Measurements from ENCODE around the gene SKIL.

Gene SKIL

DNA sequence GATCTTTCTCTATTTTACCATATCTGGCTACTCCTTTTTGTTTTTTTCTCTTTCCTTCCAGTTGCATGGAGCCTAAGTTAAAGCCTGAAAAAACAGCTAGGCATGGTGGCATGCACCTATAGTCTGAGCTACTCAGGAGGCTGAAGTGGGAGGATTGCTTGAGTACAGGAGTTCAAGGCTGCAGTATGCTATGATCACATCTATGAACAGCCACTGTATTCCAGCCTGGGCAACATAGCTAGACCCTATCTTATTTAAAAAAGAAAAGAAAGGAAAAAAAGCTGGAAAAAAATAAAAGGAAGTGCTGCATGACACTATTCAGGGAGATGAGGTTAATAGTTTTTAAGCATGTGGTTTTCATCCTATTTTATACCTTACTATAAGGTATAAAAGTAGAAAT lies 4.0 kb upstream of the SKIL start:
- no peak overlapping the region for H3K4me3 ChIP-seq (ENCODE audit: control insufficient read depth, low read depth, low read length)
- TF ChIP-seq CTCF (conservative IDR thresholded peaks at IDR 0.05; ENCODE audit: control insufficient read depth, insufficient read depth, low read depth, low read length) = no peak
- DNase-seq (ENCODE audit: low read depth) = no peak

- no peak for TF ChIP-seq CTCF (conservative IDR thresholded peaks at IDR 0.05; ENCODE audit: control insufficient read depth, insufficient read depth, low read depth, low read length)
- H3K4me3 ChIP-seq (ENCODE audit: control insufficient read depth, low read depth, low read length) = no peak overlapping the region
- no peak for DNase-seq (ENCODE audit: low read depth)
Measured at GRCh38 chr3:170354760-170355159, 2.8 kb upstream of the SKIL start.

- peak overlapping the region; percentile 54 for H3K4me3 ChIP-seq (ENCODE audit: control insufficient read depth, low read depth, low read length)
- DNase-seq (ENCODE audit: low read depth) = peak; percentile 25
Measured at GRCh38 chr3:170355738-170356595, 1.5 kb upstream of the SKIL start.

DNA sequence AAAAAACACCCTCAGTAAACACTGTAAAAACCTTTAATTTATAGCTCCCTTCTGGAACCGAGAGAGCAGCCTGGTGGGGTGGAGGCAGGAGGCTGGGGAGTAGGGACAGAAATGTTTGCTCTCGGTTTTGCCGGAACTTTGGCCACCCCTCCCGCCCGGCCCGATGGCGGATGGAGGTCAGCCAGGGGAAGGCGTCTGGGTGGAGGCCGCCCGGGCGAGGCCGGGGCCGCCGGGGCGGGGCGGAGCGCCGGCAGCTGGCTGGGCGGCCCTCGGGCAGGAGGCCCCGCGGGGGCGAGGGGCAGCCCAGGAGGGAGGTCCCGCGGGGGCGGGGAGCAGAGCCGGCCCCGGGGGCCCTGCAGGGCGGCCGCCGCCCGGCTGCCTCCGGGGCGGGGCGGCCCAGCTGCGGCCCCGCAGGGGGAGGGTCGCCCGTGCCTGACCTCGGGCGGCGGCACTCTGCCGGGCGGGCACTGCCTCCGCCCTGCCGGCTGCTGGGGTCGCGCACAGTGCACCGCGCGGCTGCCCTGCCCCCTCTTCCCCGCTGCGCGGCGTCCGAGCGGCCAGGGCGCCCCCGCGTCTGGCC lies 829 bp upstream of the SKIL start:
- peak overlapping the region; percentile 54 for H3K4me3 ChIP-seq (ENCODE audit: control insufficient read depth, low read depth, low read length)
- TF ChIP-seq CTCF (conservative IDR thresholded peaks at IDR 0.05; ENCODE audit: control insufficient read depth, insufficient read depth, low read depth, low read length) = no peak
- DNase-seq (ENCODE audit: low read depth) = peak; percentile 71

More at GRCh38 chr3:170355738-170356595, 1.5 kb upstream of the SKIL start:
- TF ChIP-seq CTCF (conservative IDR thresholded peaks at IDR 0.05; ENCODE audit: control insufficient read depth, insufficient read depth, low read depth, low read length) = no peak

DNA sequence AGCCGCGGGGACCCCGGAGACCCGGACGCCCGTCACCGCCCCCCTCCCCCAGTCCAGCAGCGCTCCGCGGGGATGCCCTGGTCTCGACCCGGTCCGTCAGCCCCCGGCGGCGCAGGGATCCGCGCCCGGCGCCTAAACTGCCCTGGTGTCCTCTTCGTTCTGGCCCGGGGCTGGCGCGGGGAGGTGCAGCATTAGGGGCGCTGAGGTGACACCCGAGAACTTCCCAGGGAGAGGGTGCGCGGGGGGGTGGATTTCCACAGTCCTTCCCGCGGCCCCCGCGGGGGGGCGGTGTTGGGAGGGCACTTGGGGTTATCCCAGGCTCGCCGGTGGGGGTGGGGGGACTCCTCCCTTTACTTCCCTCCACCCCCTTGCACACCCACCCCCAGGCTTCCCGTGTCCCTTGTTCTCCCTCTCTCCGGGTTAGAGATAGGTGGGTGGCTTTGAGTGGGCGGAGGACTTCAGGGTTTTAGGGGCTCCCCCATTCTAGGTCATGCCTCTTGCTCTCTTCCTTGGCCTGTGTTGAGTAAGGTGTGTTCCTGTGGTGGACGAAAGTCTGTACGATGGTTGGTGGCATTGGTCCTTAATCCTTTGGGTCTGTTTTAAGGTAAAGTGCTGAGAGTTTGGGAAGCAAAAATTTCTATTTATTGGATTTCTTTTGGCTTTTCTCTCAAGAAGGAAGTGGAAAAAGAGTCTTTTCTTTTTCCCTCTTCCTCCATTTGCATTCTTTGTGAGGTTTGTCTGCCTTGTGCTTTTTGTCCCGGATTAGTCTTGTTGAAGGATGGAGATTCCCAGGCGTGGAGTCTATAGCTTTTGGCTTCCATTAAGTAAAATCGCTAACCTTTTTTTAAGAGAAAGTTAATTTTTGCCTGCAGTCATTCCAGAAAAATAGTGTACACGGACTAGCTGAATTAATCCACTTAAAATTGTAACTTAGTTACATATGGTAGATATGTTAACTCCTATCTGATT lies 811 bp downstream of the SKIL start:
- peak; percentile 43 for DNase-seq (ENCODE audit: low read depth)
- H3K4me3 ChIP-seq (ENCODE audit: control insufficient read depth, low read depth, low read length) = peak overlapping the region; percentile 74
- peak; percentile 30 for TF ChIP-seq CTCF (conservative IDR thresholded peaks at IDR 0.05; ENCODE audit: control insufficient read depth, insufficient read depth, low read depth, low read length)

GRCh38 chr3:170359178-170359704 lies 1.7 kb downstream of the SKIL start:
- peak overlapping the region; percentile 74 for H3K4me3 ChIP-seq (ENCODE audit: control insufficient read depth, low read depth, low read length)
- TF ChIP-seq CTCF (conservative IDR thresholded peaks at IDR 0.05; ENCODE audit: control insufficient read depth, insufficient read depth, low read depth, low read length) = no peak
- no peak for DNase-seq (ENCODE audit: low read depth)

Data from fibroblast of mammary gland (primary cell).